GM19395 (cell line): ENCODE measurements around the gene ANXA10.
"Not testable (repeated sequence)": the region's sequence is repeated elsewhere in the genome, so short reads cannot be mapped to it uniquely, and the experiment has no call there.

Source experiments
- ATAC-seq: cut with Tn5 transposase; IDR thresholded peaks from one replicate; pipeline ENCODE4 v1.9.1; 2021; ENCODE audit warnings: mild to moderate bottlenecking, moderate library complexity; ENCODE audit not compliant: unreplicated experiment

ANXA10 gene

GRCh38 chr4:168153596-168154440 lies 61.5 kb downstream of the ANXA10 start:
- peak; percentile 93 for ATAC-seq

- ATAC-seq = no peak
These were observed 62.4 kb downstream of the ANXA10 start for GRCh38 chr4:168154546-168155277.

DNA sequence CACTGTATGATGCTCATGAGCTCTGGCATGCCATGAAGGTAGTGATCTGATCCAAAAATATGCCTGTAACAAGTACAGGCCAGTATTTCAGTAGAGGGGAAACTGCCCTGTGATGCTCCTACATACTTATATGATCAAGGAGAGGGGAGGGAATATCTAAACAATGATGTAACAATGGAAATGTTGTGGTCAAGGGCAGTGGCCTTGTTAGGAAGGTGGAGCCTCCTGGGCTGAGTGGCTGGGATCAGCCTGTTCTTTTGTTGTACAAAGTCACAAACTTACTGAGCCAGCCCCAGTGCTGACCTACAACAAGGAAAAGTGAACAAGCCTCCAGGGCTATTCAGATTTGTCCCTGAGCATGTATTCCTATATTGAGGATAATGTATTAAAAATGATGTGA lies 70.3 kb downstream of the ANXA10 start:
- ATAC-seq = no peak

GRCh38 chr4:168163106-168163505 lies 70.8 kb downstream of the ANXA10 start:
- ATAC-seq = no peak

GRCh38 chr4:168164045-168164444 lies 71.7 kb downstream of the ANXA10 start:
- ATAC-seq = no peak

DNA sequence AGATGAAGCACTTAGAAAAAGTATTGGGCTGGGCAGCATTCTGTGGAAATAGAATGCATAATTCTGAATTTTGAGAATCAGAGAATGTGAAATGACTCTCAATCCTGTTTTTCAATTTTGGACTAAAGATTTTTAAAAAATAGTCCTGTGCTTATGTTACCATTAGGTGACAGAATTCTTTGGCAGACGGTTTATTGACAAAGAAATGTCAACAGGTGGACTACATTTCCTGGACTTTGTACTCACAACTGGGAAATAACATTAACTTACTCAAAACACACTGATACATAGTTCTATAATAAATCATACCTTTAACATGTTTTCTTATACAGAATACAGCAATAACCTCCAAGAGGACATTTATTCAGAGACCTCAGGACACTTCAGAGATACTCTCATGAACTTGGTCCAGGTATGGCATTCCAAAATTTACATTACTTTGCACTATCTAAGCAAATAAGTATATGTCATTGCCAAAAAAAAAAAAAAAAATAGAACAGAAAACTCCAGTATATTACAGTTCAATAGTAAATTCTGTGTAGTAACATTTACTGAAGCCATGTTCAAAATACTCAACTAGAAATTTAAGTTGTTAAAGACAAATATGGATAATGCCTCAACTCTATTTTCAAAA lies 72.7 kb downstream of the ANXA10 start:
- ATAC-seq = no peak

DNA sequence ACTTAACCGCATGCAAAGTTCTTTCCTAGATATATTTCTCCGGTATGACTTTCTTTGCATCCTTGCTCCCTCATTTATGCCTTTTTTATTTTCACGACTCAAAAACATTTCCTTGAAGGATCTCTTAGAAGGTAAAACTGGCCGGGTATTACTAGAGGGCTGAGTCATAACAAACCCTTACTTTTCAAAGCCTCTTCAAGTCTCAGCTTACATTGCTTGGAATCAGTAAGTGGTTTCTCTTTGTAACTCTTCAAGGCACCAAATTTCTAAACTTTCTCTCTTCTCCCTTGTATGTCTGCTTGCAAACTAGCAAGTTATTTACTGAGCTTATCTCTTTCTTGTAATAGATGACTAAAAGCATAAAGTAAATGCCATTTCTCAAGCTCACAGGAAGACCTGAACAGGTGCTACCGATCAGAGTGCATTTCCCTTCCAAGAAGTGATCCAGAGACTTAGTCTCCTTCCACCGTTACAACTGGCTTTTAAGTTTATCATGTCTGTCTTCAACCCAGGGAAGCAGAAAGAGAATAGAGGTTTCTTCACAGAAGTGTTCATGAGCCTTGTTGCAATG lies 75.5 kb downstream of the ANXA10 start:
- no peak for ATAC-seq

DNA sequence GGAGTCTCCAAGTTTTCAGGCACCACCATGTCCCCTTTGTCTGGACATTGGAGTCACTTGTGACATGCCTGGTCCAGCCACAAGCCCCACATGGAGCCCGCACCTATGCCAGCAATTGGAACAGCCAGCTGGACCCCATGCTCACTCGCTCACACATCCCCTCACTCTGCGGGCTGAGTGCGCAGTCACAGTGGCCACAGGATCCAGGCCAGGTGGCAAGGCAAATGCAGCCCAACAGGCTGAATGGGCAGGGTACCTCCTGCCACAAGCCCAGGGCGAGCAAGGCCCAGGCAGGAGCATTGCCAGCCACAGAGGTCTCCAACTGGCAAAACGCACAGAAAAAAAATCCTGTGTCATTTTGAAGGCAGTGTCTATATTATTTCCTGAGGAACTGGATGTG lies 82.0 kb downstream of the ANXA10 start:
- ATAC-seq = no peak

GRCh38 chr4:168177546-168178149 lies 85.3 kb downstream of the ANXA10 start:
- ATAC-seq = no peak

- no peak for ATAC-seq
These were observed 91.6 kb downstream of the ANXA10 start for GRCh38 chr4:168183717-168184571.

GRCh38 chr4:168188754-168189153 lies 96.4 kb downstream of the ANXA10 start:
- peak; percentile 83 for ATAC-seq

DNA sequence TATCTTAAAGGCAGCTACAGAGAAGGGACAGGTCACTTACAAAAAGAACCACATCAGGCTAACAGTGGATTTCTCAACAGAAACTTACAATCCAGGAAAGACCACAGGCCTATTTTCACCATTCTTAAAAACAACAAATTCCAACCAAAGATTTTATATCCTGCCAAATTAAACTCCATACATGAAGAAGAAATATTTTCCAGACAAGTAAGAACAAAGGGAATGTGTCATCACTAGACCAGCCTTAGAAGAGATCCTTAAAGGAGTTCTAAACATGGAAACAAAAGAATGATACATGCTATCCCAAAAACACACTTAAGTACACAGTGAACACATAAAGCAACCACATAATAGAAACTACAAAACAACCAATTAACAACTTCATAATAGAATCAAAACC lies 105.6 kb downstream of the ANXA10 start:
- no peak for ATAC-seq

DNA sequence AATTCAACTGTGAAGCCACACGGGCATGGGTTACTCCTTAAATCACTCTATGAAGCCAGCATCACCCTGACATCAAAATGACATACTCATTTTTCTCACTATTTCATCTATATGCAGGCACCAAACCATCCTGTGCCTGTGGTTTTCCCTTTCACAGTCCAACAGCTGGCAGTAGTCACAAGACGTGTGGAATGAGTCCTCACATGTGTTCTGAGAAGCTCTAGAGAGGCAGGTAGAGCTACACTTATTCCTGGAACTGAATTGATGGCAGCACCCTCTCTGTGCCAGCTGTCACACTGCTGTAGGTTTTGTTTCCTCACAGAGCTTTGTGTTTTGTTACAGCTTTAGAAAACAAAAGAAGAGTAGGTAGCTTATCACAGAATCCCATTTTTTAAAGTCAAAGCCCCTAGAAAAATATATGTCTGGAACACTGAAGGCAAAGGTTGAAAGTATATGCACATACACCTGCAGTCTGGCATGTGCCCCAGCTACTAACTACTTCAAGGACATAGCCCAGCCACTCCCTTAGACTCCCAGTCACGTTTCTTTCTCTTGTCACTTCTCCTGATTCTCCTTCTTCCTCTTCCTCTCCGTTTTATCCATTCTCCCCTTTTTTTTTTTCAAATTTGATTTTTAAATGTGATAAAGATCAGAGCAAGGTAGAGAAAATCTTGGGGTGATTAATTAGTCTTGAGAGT lies 107.1 kb downstream of the ANXA10 start:
- ATAC-seq = no peak

DNA sequence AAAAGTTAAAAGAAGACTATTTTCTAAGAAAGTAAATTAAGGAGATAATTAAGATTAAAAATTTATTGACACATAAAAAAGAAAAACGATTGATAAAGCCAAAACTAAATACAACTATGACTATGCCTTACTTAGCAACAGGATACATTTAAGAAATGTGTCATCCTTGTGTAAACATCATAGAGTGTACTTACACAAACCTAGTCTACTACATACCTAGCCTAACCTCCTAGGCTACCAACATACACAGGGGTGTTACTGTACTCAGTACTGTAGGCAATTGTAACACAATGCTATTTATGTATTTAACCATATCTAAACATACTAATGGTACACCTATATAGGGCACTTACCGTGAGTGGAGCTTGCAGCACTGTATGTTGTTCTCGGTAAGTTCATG lies 108.3 kb downstream of the ANXA10 start:
- no peak for ATAC-seq

DNA sequence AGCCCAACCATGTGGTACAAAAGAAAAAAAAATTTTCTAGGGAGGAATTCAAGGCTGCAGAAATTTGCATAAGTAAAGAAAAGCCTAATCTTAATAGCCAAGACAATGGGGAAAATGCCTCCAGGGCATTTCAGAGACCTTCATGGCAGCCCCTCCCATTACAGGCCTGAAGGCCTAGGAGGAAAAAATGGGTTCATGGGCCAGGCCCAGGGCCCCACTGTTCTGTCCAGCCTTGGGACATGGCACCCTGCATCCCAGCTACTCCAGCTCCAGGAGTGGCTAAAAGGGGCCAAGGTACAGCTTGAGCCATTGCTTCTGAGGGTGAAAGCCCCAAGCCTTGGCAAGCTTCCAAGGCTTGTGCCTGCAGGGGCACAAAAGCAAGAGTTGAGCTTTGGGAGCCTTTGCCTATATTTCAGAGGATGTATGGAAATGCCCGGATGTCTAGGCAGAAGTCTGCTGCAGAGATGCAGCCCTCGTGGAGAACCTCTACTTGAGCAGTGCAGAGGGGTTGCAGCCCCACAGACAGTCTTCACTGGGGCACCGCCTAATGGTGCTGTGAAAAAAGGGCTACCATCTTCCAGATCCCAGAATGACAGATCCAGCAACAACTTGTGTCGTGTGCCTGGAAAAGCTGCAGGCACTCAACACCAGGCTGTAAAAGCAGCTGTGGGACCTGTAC lies 111.0 kb downstream of the ANXA10 start:
- no peak for ATAC-seq

GRCh38 chr4:168208957-168209614 lies 116.7 kb downstream of the ANXA10 start:
- ATAC-seq = no peak

DNA sequence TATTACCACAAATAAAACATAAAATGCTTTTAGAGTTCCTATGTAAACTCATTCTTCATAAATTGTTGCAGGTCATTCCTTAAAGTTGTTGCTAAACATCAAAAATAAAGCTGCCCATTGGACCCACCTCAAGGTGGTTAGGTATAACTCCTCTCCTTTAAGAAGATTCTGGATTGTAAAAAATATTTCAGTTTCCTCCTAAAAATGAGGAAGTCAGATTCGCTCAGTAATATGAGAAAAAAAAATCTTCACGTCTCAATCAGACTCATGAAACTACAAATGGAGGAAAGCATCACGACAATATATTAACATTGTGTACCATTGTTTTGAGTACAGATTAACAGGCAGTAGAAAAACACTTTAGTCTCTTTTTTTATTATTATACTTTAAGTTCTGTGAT lies 120.3 kb downstream of the ANXA10 start:
- ATAC-seq = no peak

DNA sequence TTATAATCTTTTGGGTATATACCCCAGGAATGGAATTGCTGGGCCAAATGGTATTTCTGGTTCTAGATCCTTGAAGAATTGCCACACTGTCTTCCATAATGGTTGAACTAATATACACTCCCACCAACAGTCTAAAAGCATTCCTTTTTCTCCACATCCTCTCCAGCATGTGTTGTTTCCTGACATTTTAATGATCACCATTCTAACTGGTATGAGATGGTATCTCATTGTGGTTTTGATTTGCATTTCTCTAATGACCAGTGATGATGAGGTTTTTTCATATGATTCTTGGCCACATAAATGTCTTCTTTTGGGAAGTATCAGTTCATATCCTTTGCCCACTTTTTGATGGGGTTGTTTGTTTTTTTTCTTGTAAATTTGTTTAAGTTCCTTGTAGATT lies 121.2 kb downstream of the ANXA10 start:
- not testable (repeated sequence) for ATAC-seq
